Body of pancreas (tissue), 4 donors: ENCODE data around the gene PKD1L1.

Experiments
- POLR2A ChIP-seq, 3 donors: fragments of 450-650 bp; IDR thresholded peaks; one replicate each; pipeline ENCODE4 v1.6.1; 2016; ENCODE audit warnings: antibody characterized with exemption in 3 of 3, mild to moderate bottlenecking in 2 of 3
- TF ChIP-seq, protein P1 (sequence below), 7 experiments: fragments of 450-650 bp in 4 of 7; fragments of 200-600 bp in 3 of 7; sonication (generic) in 3 of 7; IDR thresholded peaks; one replicate each; pipeline ENCODE4 v1.5.1; 2016 to 2019; ENCODE audit warnings: antibody characterized with exemption in 7 of 7

- TF ChIP-seq POLR2A (IDR thresholded peaks at IDR 0.05): no peak
- TF ChIP-seq, protein P1, sequence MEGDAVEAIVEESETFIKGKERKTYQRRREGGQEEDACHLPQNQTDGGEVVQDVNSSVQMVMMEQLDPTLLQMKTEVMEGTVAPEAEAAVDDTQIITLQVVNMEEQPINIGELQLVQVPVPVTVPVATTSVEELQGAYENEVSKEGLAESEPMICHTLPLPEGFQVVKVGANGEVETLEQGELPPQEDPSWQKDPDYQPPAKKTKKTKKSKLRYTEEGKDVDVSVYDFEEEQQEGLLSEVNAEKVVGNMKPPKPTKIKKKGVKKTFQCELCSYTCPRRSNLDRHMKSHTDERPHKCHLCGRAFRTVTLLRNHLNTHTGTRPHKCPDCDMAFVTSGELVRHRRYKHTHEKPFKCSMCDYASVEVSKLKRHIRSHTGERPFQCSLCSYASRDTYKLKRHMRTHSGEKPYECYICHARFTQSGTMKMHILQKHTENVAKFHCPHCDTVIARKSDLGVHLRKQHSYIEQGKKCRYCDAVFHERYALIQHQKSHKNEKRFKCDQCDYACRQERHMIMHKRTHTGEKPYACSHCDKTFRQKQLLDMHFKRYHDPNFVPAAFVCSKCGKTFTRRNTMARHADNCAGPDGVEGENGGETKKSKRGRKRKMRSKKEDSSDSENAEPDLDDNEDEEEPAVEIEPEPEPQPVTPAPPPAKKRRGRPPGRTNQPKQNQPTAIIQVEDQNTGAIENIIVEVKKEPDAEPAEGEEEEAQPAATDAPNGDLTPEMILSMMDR (IDR thresholded peaks at IDR 0.05): no peak
Measured at GRCh38 chr7:47915616-47915976, 32.7 kb downstream of the PKD1L1 start.
